CD4-positive, alpha-beta T cell treated with Interleukin-15 for 1 hour (primary cell): ENCODE data around the gene APOL5.
"Not testable (repeated sequence)": the region's sequence is repeated elsewhere in the genome, so short reads cannot be mapped to it uniquely, and the experiment has no call there.

Experiments used
- DNase-seq: peaks from one replicate; pipeline ENCODE4 v3.0.0-alpha.2; 2020

Gene APOL5

GRCh38 chr22:35711336-35711735, 6.3 kb upstream of the APOL5 start:
- DNase-seq, result no peak

DNA sequence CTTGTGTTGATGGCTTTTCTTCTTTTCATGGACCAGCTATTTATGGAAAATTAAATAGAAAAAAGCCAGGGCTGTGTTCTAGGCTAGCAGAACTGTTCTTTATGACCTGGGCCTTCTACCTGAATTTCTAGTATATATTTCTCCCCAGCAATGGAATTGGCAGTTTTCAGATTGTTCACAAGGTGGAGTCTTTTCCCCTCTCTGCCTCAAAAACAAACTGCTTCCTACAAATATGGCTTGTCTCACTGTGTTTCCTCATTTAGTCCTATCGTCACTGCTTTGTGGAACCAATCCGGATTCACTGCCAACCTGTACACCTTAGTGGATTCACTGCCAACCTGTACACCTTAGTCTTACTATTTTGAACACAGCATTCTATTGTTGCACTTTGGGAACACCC, 5.0 kb upstream of the APOL5 start:
- DNase-seq, result no peak

GRCh38 chr22:35719212-35719875, 1.7 kb downstream of the APOL5 start:
- no peak for DNase-seq

DNA sequence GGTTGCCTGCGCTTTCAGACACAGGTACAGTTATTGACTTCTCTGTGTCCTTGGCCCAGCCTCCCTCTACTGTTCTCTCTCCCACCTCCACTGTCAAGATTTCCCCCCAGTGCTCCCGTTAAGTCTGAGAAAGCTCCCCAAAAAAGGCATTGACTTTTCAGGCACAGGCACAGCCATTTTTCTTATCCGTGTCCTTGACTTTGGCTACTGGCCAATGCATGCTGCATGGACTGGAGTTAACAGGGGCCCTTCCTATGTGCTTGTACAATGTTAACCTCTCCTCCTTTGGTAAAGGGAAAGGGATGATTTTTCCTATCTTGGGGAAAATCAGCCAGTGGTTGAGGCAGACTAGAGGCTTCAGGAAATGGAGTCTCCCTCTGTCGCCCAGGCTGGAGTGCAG, 4.3 kb downstream of the APOL5 start:
- no peak for DNase-seq

GRCh38 chr22:35725521-35725920, 7.8 kb downstream of the APOL5 start:
- no peak for DNase-seq

DNA sequence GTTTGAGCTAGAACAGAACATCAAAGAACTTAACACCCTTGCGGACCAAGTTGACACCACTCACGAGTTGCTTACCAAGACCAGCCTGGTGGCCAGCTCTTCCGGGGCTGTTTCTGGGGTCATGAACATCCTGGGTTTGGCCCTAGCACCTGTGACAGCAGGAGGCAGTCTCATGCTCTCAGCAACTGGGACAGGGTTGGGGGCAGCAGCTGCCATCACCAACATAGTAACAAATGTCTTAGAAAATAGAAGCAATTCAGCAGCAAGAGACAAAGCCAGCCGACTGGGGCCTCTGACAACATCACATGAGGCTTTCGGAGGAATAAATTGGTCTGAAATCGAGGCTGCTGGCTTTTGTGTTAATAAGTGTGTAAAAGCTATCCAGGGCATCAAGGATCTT, 8.7 kb downstream of the APOL5 start:
- DNase-seq, result no peak

DNA sequence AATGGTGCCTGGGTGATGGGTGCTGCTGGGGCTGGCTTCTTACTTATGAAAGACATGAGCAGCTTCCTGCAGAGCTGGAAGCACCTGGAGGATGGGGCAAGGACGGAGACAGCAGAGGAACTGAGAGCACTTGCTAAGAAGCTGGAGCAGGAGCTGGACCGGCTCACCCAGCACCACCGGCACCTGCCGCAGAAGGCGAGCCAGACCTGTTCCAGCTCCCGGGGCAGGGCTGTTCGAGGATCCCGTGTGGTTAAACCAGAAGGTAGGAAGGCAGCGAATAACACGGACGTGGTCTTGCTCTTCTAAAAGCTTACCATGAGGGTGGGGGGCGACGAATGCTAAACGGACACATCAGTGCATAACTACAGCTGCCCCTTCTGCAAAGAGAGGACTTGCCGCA, 9.3 kb downstream of the APOL5 start:
- DNase-seq, result no peak

DNA sequence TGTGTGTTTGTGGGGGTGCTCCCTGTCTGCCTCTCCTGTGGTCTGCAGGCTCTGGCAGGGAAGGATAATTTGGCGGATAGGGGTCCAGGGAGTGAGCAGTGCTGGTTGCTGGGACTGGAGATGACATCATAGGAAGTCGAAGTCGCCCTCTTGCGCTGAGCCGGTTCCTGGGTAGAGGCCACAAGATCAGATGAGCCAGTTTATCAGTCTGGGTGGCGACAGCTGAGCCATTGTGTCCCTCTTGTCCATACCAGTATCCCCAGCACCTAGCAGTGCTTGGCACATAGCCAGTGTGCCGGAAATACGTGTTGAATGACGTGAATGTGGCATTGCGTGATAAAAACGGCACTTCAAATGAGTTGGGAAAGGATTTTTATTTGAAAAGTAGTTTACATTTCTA, 9.8 kb downstream of the APOL5 start:
- DNase-seq, result no peak

DNA sequence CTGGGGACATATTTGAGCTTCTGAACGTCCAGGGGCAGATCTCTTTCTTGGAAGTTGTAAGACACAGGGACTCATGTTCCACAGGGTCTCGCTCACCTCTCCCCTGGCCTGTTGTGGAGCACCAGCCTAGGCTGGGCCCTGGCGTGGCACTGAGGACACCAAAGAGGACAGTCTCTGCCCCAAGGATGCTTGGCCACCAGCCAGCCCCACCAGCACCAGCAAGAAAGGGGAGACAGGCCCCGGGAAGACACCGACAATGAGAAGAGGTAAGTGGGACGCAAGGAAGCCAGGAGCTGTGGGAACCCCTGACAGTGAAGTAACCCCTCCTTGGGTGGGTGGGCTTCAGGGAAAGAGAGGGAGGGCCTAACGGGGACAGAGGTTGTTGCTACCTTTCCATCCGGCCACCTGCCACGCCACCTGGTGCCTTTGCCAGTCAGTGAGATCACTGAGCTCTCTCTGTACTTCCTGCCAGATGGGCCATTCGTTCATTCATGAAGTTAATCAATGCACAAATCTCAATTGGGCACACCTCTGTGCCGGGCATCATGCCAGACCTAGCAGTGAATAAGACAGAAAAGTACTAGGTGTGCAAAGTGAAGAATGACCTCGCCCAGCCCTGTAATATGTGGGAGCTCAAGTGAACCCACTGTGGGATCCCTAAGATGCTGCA, 11.1 kb downstream of the APOL5 start:
- no peak for DNase-seq

DNA sequence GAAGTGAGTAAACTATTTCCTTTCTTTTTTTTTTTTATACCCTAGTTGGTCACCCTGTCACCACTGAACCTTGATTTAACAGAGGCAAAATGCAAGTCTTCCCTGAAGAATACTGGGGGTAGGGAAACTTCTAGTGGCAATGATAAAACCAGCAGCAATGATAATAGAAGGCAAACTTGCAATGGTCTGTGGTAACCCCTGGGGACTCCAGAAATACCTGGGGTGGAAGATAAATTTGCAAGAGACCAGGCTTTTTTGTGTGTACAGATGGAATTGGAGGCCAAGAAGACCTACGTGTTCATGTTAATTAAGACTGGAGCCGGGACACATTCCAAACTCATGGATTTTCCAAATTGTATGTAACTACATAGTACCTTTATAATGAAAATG, 11.6 kb downstream of the APOL5 start:
- no peak for DNase-seq

- no peak for DNase-seq
Measured at GRCh38 chr22:35731321-35731720, 13.6 kb downstream of the APOL5 start.

- DNase-seq, result no peak
Measured at GRCh38 chr22:35732116-35732515, 14.4 kb downstream of the APOL5 start.

- DNase-seq, result no peak
Measured at GRCh38 chr22:35733036-35733435, 15.4 kb downstream of the APOL5 start.

DNA sequence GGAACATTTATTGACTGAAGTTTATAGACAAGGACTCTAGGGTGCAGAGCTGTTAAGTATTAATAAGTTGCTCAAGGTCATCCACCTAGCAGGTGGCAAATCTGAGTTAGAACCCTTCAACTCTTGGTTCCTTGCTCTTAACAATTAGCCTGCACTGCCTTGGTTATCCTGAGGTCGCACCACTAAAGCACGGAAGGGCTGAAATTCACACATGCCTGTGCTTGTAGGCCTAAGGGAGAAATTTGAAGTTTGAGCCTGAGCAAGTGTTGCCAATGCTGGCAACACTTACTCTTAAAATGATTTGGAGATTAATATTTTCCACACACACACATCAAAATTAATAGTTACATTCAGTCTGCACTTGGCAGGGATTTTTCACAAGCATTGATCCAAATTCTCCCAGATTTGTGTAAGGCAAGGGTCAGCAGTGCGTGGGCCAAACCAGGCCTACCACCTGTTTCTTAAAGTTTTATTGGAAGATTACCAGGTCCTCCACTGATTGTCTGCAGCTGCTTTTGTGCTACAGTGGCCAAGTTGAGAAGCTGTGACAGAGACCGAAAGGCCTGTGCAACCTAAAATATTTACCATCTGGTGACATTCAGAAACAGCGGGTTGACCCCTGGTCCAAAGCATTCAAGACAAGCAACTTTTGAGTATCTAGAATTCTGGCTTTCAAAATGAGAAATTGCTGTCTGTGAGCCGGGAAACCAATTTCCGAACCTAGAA, 16.3 kb downstream of the APOL5 start:
- DNase-seq, result no peak

DNA sequence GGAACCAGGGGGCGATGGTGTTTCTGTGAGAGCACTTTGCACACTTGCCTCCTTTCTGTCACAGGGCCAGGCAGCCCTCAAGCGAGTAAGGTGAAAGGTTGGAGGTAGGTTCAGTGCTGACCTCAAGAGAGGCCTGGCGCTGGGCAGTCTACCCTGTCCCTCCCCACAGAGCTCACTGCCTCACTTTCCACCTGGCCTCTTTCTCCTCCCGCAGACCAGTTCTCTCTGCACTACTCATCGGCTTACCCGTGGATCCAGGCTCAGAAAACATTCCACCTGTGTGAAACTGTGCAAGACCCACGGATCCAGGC, 16.8 kb downstream of the APOL5 start:
- DNase-seq, result no peak

DNA sequence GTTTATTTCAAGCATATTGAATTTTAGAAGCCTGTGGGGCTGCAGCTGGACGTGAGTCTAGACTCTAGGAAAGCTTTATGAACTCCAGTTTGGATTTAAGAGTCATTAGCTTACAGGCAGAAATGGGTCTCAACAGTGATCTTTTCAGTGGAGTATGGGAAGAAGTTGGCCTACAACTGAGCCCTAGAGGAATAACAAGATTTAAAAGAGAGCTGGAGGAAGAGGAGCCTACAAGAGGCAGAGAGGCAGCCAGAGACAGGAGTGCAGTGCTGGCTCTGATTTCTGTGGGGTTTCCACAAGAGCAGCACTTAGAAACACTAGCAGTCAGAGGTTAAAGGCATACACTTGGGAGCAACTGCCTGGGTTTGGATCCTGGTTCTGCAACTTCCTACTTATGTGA, 17.9 kb downstream of the APOL5 start:
- no peak for DNase-seq

DNA sequence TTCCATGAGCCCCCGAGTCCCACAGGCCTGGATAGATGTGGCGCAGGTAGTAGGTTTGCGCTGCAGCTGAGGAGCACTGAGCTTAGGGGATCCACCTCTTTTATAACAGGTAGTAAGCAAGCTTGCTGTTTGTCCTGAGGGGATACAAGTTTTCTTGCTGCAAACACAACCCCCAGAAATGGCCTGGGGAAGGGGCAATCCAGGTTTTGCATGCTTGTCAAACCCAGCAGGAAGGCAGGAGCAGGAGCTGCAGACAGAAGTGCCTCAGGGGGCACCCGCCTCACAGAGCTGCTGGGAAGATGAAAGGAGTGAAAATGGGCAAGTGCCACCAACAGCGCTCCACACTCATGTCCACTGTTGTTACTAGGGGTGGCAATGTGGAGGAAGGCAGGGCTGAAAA, 18.5 kb downstream of the APOL5 start:
- no peak for DNase-seq

GRCh38 chr22:35736701-35737100, 19.0 kb downstream of the APOL5 start:
- no peak for DNase-seq

- not testable (repeated sequence) for DNase-seq
Measured at GRCh38 chr22:35737886-35738285, 20.2 kb downstream of the APOL5 start.

GRCh38 chr22:35739076-35739930, 21.6 kb downstream of the APOL5 start:
- DNase-seq, result no peak

DNA sequence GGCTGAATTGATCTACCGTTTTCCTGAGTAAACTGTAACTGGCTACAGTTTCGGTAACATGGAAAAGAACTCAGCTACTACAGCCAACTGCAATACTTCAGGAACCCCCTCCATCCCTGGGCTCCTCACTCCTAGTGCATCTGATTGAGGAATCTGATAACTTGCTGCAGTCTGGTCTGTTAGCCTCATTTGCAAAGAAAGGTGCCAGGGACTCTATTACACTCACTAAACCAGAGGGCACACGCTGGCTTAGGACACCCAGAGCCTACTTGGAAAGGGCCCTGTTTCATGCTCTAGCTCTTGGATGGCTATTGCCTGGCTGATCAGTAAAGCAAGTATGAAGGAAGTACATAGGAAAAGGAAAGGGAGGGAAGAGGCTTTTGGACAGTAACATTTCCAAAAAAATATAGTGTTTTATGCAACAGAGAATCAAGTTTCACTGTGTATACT, 22.3 kb downstream of the APOL5 start:
- DNase-seq, result no peak

DNA sequence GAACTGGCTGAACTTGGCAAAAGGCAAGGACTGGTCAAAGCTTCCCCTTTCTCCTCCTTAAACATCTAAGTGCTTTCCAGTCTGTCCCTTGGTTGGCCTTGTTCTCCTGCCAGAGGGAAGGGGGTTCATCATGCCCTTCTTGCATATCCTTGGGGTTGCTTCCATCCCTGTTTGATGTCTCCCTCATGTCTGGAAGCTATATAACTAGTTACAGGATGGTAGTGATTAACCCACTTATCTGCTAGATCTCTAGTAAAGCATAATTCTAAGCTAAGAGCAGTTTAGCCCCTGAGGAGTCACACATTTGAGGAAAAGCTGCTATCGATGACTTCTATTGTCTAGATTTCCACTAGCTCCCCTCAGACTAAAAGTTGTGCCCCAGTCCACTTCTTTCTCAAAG, 22.9 kb downstream of the APOL5 start:
- no peak for DNase-seq

DNA sequence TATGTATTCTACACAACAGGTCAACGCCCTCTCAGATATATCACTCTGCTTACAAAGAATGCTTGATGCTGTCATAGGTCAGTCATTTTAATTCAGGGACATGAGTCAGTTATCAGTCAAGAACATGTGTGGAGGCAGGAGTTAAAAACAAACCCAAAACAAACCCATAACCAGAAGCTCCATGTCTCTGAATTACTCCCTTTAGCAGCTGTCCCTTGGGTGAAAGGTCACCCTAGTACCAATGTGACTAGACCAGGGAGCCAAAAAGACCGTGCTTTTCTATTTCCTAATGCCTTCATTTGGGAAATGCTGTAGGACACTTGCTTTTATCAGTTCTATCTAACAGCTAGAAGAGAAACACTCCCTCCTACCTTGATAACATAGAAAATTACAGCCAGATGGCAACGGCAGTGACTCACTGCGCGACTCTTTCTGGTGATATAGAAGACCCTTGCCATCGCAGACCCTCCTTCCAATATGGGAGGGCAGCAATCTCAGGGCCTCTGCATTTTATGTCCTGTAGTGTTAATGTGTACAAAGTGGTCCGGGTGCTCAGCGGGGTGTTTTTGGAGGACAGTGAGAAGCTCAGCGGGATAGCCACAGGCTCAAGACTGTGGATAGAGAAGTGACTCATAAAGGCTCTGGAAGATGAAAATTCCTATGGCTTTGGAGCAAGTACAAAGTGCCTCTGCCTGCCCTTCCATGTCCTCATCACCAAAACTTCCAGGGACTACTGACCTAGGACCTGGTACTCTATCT, 24.8 kb downstream of the APOL5 start:
- DNase-seq, result no peak
